Ascending aorta (tissue), 2 donors: ENCODE data around the gene ZNF492. TPM values are rescaled to one million over a fixed set of nuclear protein-coding genes. Genes with fewer than 3 reads are reported as not detected.
"Not testable (repeated sequence)": the region's sequence is repeated elsewhere in the genome, so short reads cannot be mapped to it uniquely, and the experiment has no call there.

Source experiments
- DNase-seq, 2 donors: peaks; one replicate each; pipeline ENCODE4 v3.0.0-alpha.2; 2019; ENCODE audit warnings: low spot score in 2 of 2
- H3K27ac ChIP-seq, 2 donors: fragments of 200-600 bp; sonication (generic); one replicate each; pipeline ENCODE4 v1.5.1; 2016 to 2017; ENCODE audit warnings: mild to moderate bottlenecking in 1 of 2
- H3K27me3 ChIP-seq: fragments of 200-600 bp; sonication (generic); one replicate; pipeline ENCODE4 v1.5.1; 2017
- H3K36me3 ChIP-seq, 2 donors: fragments of 200-600 bp; sonication (generic); one replicate each; pipeline ENCODE4 v1.5.1; 2016
- H3K4me1 ChIP-seq, 2 donors: fragments of 200-600 bp; sonication (generic); one replicate each; pipeline ENCODE4 v1.5.1; 2016 to 2017; ENCODE audit warnings: mild to moderate bottlenecking in 1 of 2
- H3K4me3 ChIP-seq, 2 donors: fragments of 200-600 bp; sonication (generic); one replicate each; pipeline ENCODE4 v1.5.1; 2016 to 2017; ENCODE audit warnings: mild to moderate bottlenecking in 1 of 2
- H3K9me3 ChIP-seq, 2 donors: fragments of 200-600 bp; sonication (generic); one replicate each; pipeline ENCODE4 v1.5.1; 2016
- CTCF ChIP-seq, 3 experiments: fragments of 200-600 bp in 2 of 3; fragments of 450-650 bp in 1 of 3; sonication (generic) in 2 of 3; IDR thresholded peaks; one replicate each; pipeline ENCODE4 v1.5.1; 2016 to 2019; ENCODE audit warnings: antibody characterized with exemption in 3 of 3, mild to moderate bottlenecking in 1 of 3, moderate library complexity in 1 of 3
- intact Hi-C: fragments of 100-400 bp; cut with DNase I; formaldehyde crosslinking; loops from one replicate; pipeline ENCODE4 v1.15.1; 2023
- total RNA-seq: library from RNA; depleted of rRNA; stranded (reverse); fragments of >200 nt; gene quantifications from one replicate; pipeline ENCODE4 v1.1.0, GENCODE V29; 2016

ZNF492 gene
- total RNA-seq = 1.6 TPM

- DNase-seq = peak; percentile 68 to 93
Observed at GRCh38 chr19:22633706-22634449, at the start of gene ZNF492. ZNF492 (plus strand) TSS chr19:22634324; CDS start chr19:22653400, 19,076 bp downstream.

GRCh38 chr19:22595422-22595821 lies 38.7 kb upstream of the ZNF492 start:
- Histone ChIP-seq H3K27ac (no peak overlapping the region), H3K4me3 (peak overlapping the region in 1 of 2 donors; percentile 45), H3K36me3 (no peaks in the 10 kb centered on the region), H3K9me3 (no peaks in the 10 kb centered on the region), H3K4me1 (no peaks in the 10 kb centered on the region), H3K27me3 (no peaks in the 10 kb centered on the region)
- TF ChIP-seq CTCF (IDR thresholded peaks at IDR 0.05) = no peak
- no peak for DNase-seq
- intact Hi-C loops = no loop called here

More at GRCh38 chr19:22633706-22634449, at the start of gene ZNF492:
- peak within 1 kb of the TSS; percentile 71 to 83 for H3K4me3 ChIP-seq
- H3K9me3 ChIP-seq, H3K36me3 ChIP-seq, intact Hi-C loops, H3K4me1 ChIP-seq, H3K27me3 ChIP-seq: not testable (repeated sequence)
- peak within 1 kb of the TSS; percentile 3 to 45 for H3K27ac ChIP-seq

- intact Hi-C loops = no loop called here
- Histone ChIP-seq H3K4me1 (no peaks in the 10 kb centered on the region), H3K27me3 (no peaks in the 10 kb centered on the region), H3K4me3 (peak overlapping the region in 1 of 2 donors; percentile 45), H3K36me3 (no peaks in the 10 kb centered on the region), H3K9me3 (no peaks in the 10 kb centered on the region), H3K27ac (peak overlapping the region in 1 of 2 donors; percentile 26)
- no peak for TF ChIP-seq CTCF (IDR thresholded peaks at IDR 0.05)
- peak; percentile 52 to 82 for DNase-seq
Observed at GRCh38 chr19:22595918-22596341, 38.2 kb upstream of the ZNF492 start.

GRCh38 chr19:22600690-22601648 lies 33.2 kb upstream of the ZNF492 start:
- Histone ChIP-seq H3K4me1 (no peaks in the 10 kb centered on the region), H3K36me3 (no peaks in the 10 kb centered on the region), H3K4me3 (no peak overlapping the region), H3K9me3 (no peaks in the 10 kb centered on the region), H3K27me3 (no peaks in the 10 kb centered on the region), H3K27ac (no peak overlapping the region)
- TF ChIP-seq CTCF (IDR thresholded peaks at IDR 0.05) = no peak
- DNase-seq = peak in 1 of 2 donors; percentile 41
- intact Hi-C loops = no loop called here

- H3K27me3 ChIP-seq = no peaks in the 10 kb centered on the region
- DNase-seq = peak in 1 of 2 donors; percentile 34
- TF ChIP-seq CTCF (IDR thresholded peaks at IDR 0.05) = no peak
- intact Hi-C loops = no loop called here
- H3K27ac ChIP-seq = no peak overlapping the region
- H3K4me1 ChIP-seq = no peaks in the 10 kb centered on the region
- no peaks in the 10 kb centered on the region for H3K9me3 ChIP-seq
- H3K36me3 ChIP-seq = no peaks in the 10 kb centered on the region
- no peak overlapping the region for H3K4me3 ChIP-seq
Observed at GRCh38 chr19:22601906-22602630, 32.1 kb upstream of the ZNF492 start.
